Colonic mucosa (tissue), 4 donors: ENCODE results near the gene BACE2. TPM values are rescaled to one million over a fixed set of nuclear protein-coding genes. Genes with fewer than 3 reads are reported as not detected.

Experiments
- DNase-seq: peaks from one replicate; pipeline ENCODE4 v3.0.0-alpha.2; 2020
- H3K27ac ChIP-seq: fragments of 200-600 bp; one replicate; pipeline ENCODE4 v1.8.0; 2021
- H3K27me3 ChIP-seq: fragments of 200-600 bp; one replicate; pipeline ENCODE4 v1.8.0; 2021
- H3K36me3 ChIP-seq: fragments of 200-600 bp; one replicate; pipeline ENCODE4 v1.8.0; 2021
- H3K4me1 ChIP-seq: fragments of 200-600 bp; one replicate; pipeline ENCODE4 v1.8.0; 2021; ENCODE audit warnings: mild to moderate bottlenecking
- H3K4me3 ChIP-seq: fragments of 200-600 bp; one replicate; pipeline ENCODE4 v1.8.0; 2021
- H3K9ac ChIP-seq, 2 donors: one replicate each; pipeline ENCODE4 v1.7.0; 2013; ENCODE audit warnings: control low read depth in 2 of 2, low read depth in 2 of 2, low read length in 2 of 2
- H3K9me3 ChIP-seq: fragments of 200-600 bp; one replicate; pipeline ENCODE4 v1.8.0; 2021
- intact Hi-C: fragments of 100-400 bp; cut with DNase I; formaldehyde crosslinking; loops from one replicate; pipeline ENCODE4 v1.14.1; 2022
- total RNA-seq, 2 donors: library from RNA; stranded (reverse); fragmentation: NEBNext Ultra II Directional in 1 of 2; extraction: Animal tissue kit (Norgen Biotek cat#: 25700) in 1 of 2; gene quantifications; one replicate each; pipeline ENCODE4 v1.2.1, GENCODE V29; 2021
- TF ChIP-seq, protein P1 (sequence below): fragments of 200-600 bp; IDR thresholded peaks from one replicate; pipeline ENCODE4 v1.8.0; 2022; ENCODE audit warnings: antibody characterized with exemption, mild to moderate bottlenecking
- donor health status: healthy.
- donor health status: DM: no; HTN: no; CAD: no.
- donor health status: DM: no; HTN: no; CAD: no.

The BACE2 gene
- total RNA-seq, 2 donors from 2014 or later = 69.5 to 80.2 TPM

DNA sequence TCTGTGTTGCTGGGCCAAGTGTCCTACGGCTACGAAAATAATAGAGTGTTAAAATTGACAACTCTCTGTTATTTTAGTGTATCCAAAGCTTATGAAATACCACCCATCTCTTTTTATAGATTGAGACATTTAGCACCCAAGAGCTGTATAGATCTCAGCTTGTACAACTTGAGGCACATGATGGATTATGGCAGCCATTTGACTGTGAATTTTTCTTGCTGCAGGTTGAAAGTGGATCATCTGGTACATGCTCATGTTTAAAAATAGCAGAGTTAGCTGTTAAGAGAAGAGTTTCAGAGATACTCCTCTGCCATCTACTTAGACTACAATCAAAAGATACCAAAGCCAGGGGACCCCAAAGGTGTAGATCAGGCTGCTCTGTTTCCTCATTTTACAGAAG lies 99.4 kb downstream of the BACE2 start:
- no peak overlapping the region for H3K9ac ChIP-seq
- intact Hi-C loops = no loop called here
- H3K9me3 ChIP-seq = no peaks in the 10 kb centered on the region
- DNase-seq = no peak
- H3K27ac ChIP-seq = no peak overlapping the region
- no peaks in the 10 kb centered on the region for H3K27me3 ChIP-seq
- no peaks in the 10 kb centered on the region for H3K4me1 ChIP-seq
- TF ChIP-seq, protein P1, sequence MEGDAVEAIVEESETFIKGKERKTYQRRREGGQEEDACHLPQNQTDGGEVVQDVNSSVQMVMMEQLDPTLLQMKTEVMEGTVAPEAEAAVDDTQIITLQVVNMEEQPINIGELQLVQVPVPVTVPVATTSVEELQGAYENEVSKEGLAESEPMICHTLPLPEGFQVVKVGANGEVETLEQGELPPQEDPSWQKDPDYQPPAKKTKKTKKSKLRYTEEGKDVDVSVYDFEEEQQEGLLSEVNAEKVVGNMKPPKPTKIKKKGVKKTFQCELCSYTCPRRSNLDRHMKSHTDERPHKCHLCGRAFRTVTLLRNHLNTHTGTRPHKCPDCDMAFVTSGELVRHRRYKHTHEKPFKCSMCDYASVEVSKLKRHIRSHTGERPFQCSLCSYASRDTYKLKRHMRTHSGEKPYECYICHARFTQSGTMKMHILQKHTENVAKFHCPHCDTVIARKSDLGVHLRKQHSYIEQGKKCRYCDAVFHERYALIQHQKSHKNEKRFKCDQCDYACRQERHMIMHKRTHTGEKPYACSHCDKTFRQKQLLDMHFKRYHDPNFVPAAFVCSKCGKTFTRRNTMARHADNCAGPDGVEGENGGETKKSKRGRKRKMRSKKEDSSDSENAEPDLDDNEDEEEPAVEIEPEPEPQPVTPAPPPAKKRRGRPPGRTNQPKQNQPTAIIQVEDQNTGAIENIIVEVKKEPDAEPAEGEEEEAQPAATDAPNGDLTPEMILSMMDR = no peak
- H3K36me3 ChIP-seq = no peaks in the 10 kb centered on the region
- no peak overlapping the region for H3K4me3 ChIP-seq

DNA sequence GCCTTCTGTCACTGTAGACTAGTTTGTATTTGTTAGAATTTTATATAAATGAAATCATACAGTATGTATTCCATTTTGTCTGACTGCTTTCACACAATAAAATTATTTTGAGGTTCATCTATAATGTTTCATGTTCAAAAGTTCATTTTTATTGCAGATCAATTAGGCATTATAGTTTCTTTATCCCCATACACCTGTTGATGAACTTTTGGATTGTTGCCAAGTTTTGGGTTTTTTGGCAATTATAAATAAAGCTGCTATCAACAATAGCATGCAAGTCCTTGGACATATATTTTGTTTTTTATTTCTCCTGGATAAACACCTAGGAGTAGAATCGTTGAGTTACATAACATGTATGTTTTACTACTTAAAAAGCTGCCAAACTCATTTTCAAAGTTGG lies 101.6 kb downstream of the BACE2 start:
- intact Hi-C loops = no loop called here
- TF ChIP-seq, protein P1 = no peak
- Histone ChIP-seq H3K4me3 (no peak overlapping the region), H3K4me1 (no peaks in the 10 kb centered on the region), H3K27ac (no peak overlapping the region), H3K36me3 (no peaks in the 10 kb centered on the region), H3K9me3 (no peaks in the 10 kb centered on the region), H3K9ac (no peak overlapping the region), H3K27me3 (no peaks in the 10 kb centered on the region)
- no peak for DNase-seq

DNA sequence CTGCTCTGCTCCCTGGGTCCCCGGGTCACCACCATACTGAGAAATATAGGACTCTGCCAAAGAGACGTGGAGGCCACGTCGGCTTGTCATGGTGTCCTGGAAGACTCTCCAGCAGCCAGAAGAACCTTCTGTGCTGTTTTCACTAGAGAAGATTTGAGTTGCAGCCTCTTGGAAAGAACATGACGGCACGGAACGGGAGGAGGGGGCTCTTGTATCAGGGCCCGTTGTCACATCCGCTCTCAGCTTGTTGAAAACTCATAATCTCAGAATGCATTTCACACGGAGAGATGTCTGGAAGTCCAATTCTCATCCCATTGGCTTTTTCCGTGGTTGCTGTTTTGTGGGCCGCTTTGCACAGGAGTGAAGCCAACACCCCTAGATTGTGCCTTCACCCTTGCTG lies 109.2 kb downstream of the BACE2 start:
- no peaks in the 10 kb centered on the region for H3K9me3 ChIP-seq
- no peak overlapping the region for H3K27ac ChIP-seq
- H3K36me3 ChIP-seq = no peaks in the 10 kb centered on the region
- no peaks in the 10 kb centered on the region for H3K4me1 ChIP-seq
- intact Hi-C loops = no loop called here
- H3K4me3 ChIP-seq = no peak overlapping the region
- no peaks in the 10 kb centered on the region for H3K27me3 ChIP-seq
- TF ChIP-seq, protein P1 = no peak
- no peak for DNase-seq
- no peak overlapping the region for H3K9ac ChIP-seq

DNA sequence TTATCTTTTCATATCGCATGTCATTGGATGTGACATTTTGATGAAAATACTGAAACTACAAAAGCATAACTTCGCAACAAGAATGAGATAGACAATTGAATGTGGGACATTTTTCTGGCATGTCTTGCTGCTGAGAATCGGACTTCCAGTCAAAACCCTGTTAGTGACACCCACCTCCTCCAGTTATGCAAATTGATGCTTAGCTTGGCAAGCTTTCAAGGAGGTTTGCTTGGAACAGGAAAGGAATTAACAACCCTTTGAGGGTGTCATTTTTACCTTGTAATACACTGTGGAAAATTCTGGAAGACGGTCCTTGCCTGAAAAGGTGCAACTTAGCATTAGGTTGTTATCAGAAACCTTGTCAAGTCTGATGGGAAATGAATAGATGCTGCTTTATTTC lies 109.9 kb downstream of the BACE2 start:
- Histone ChIP-seq H3K4me1 (no peaks in the 10 kb centered on the region), H3K4me3 (no peak overlapping the region), H3K9ac (no peak overlapping the region), H3K36me3 (no peaks in the 10 kb centered on the region), H3K27ac (no peak overlapping the region), H3K9me3 (no peaks in the 10 kb centered on the region), H3K27me3 (no peaks in the 10 kb centered on the region)
- intact Hi-C loops = no loop called here
- TF ChIP-seq, protein P1 = no peak
- no peak for DNase-seq

DNA sequence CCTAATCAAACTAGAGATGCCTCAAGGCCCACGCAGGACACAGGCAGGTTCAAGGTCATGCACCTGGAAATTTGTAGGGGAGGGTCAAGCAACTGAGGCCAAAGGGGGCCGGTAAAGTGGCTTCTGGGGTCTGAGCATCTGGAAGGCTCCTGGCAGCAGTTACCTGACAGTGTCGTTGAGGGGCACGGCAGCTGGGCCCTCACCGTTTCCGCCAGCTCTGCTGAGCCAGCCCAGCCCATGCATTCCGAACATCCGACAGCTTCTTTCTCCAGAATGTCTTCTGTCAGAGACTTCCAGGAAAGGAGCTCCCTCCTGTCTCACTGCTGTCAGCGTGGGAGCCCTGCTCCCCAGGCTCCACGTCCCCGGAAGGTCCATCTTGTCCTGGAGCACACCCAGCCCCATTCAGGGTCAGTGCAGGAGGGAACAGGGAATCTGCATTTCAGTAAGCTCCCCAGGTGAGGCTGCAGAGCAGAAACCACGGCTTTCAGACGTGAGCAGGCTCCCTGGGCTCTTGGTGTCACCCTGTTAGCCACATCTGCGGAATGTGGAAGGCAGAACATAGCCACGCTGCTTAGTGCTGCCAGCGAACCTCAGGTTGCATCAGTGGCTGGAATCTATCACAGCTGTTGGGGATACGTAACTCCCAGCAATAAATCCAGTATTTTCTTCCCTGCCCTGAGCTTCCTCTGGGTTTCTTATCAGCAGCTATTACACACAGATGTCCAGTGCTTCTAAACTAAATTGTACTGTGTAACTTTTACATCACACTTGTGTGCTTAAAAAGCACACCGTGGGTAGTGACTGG lies 112.4 kb downstream of the BACE2 start:
- DNase-seq = no peak
- intact Hi-C loops = loop anchor here (5.0 to 10.0 kb wide), 4 partner anchors 82 to 494 kb away; partner anchors contain the start of gene MX2

More for the DNA sequence above, 112.4 kb downstream of the BACE2 start:
- Histone ChIP-seq H3K36me3 (no peaks in the 10 kb centered on the region), H3K4me1 (no peaks in the 10 kb centered on the region), H3K9me3 (no peaks in the 10 kb centered on the region), H3K27ac (no peak overlapping the region), H3K9ac (no peak overlapping the region), H3K27me3 (no peaks in the 10 kb centered on the region), H3K4me3 (no peak overlapping the region)
- TF ChIP-seq, protein P1 = no peak
